Parathyroid adenoma (tissue), 2 donors: ENCODE measurements around the gene ERFE.

ENCODE experiments used
- H2AFZ ChIP-seq: fragments of 300-600 bp; sonication (generic); one replicate; pipeline ENCODE4 v1.7.0; 2017; ENCODE audit warnings: antibody characterized with exemption, mild to moderate bottlenecking
- H3K27ac ChIP-seq: fragments of 300-600 bp; sonication (generic); one replicate; pipeline ENCODE4 v1.7.0; 2017
- H3K27me3 ChIP-seq: fragments of 300-600 bp; sonication (generic); one replicate; pipeline ENCODE4 v1.7.0; 2017; ENCODE audit warnings: low read length; ENCODE audit not compliant: control insufficient read depth, insufficient read depth
- H3K36me3 ChIP-seq: fragments of 300-600 bp; sonication (generic); one replicate; pipeline ENCODE4 v1.7.0; 2017; ENCODE audit warnings: low read length; ENCODE audit not compliant: control insufficient read depth, insufficient read depth
- H3K4me1 ChIP-seq: fragments of 300-600 bp; sonication (generic); one replicate; pipeline ENCODE4 v1.7.0; 2017; ENCODE audit warnings: control low read depth
- H3K4me2 ChIP-seq: fragments of 300-600 bp; sonication (generic); one replicate; pipeline ENCODE4 v1.7.0; 2017; ENCODE audit warnings: low read length
- H3K4me3 ChIP-seq: fragments of 300-600 bp; sonication (generic); one replicate; pipeline ENCODE4 v1.7.0; 2017; ENCODE audit warnings: low read depth, low read length
- H3K79me2 ChIP-seq: fragments of 300-600 bp; sonication (generic); one replicate; pipeline ENCODE4 v1.7.0; 2017; ENCODE audit warnings: control low read depth
- H3K9ac ChIP-seq: fragments of 300-600 bp; sonication (generic); one replicate; pipeline ENCODE4 v1.7.0; 2017; ENCODE audit warnings: mild to moderate bottlenecking
- H3K9me3 ChIP-seq: fragments of 300-600 bp; sonication (generic); one replicate; pipeline ENCODE4 v1.7.0; 2017; ENCODE audit warnings: low read length; ENCODE audit not compliant: control insufficient read depth
- TF ChIP-seq, protein P1 (sequence below): fragments of 300-600 bp; sonication (generic); IDR thresholded peaks from one replicate; pipeline ENCODE4 v1.7.0; 2017; ENCODE audit warnings: antibody characterized with exemption, mild to moderate bottlenecking
- donor health status: primary hyperparathyroidism.

Gene ERFE

DNA sequence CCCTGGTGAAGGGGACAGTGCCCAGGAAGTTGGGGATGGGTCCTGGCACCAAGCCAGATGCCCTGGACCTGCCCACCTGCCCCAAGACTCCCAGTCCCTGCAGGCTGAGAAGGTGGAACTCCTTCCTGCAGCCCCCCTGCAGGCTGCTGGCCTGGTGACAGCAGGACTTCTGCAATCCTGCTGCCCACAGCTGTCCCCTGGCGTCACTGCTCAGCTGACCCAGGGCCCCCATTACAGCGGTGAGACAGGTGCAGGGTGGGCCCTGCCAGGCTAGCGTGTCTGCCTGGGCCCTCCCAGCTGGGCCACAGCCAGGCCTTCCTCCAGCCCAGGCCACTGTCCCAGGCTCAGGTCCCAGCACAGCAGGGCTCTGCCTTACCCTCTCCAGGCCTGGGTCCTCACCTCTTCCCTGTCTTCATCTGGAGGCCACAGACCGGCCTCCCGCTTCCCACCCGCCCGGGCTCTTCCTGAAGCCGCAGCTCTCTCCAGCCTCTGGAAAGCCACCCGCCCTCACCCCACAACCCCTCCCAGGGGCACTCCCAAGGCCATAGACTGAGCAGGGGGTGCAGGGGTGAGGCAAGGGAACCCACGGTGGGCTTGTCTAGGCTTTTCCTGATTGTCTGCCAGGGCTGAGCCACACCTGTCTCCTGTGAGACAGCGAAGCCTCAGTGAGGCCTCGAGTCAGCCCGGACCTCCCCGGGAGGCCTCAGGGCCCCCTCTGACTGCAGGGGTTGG lies 8.8 kb upstream of the ERFE start:
- Histone ChIP-seq H3K27me3 (no peaks in the 10 kb centered on the region), H3K36me3 (no peaks in the 10 kb centered on the region), H2AFZ (no peak overlapping the region), H3K4me1 (no peaks in the 10 kb centered on the region), H3K9ac (no peak overlapping the region), H3K79me2 (no peaks in the 10 kb centered on the region), H3K4me3 (no peak overlapping the region), H3K27ac (no peak overlapping the region), H3K9me3 (no peaks in the 10 kb centered on the region), H3K4me2 (no peak overlapping the region)
- TF ChIP-seq, protein P1, sequence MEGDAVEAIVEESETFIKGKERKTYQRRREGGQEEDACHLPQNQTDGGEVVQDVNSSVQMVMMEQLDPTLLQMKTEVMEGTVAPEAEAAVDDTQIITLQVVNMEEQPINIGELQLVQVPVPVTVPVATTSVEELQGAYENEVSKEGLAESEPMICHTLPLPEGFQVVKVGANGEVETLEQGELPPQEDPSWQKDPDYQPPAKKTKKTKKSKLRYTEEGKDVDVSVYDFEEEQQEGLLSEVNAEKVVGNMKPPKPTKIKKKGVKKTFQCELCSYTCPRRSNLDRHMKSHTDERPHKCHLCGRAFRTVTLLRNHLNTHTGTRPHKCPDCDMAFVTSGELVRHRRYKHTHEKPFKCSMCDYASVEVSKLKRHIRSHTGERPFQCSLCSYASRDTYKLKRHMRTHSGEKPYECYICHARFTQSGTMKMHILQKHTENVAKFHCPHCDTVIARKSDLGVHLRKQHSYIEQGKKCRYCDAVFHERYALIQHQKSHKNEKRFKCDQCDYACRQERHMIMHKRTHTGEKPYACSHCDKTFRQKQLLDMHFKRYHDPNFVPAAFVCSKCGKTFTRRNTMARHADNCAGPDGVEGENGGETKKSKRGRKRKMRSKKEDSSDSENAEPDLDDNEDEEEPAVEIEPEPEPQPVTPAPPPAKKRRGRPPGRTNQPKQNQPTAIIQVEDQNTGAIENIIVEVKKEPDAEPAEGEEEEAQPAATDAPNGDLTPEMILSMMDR: no peak

DNA sequence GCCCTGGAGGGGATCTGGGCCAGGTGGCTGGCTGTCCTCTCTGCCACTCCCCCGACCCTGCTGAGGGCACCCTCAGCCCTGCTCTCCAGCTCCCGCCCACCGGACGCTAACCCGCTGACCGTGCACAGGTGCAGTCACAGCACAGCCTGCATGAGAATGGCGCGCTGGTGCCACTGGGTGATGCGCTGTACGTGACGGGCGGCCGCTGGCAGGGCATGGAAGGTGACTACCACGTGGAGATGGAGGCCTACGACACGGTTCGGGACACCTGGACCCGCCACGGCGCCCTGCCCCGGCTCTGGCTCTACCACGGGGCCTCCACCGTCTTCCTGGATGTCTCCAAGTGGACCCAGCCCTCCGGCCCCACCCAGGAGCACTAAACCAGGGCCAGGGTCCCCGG lies 8.1 kb upstream of the ERFE start:
- Histone ChIP-seq H3K4me2 (no peak overlapping the region), H3K36me3 (no peaks in the 10 kb centered on the region), H3K79me2 (no peaks in the 10 kb centered on the region), H3K9ac (no peak overlapping the region), H3K9me3 (no peaks in the 10 kb centered on the region), H3K4me3 (no peak overlapping the region), H3K27me3 (no peaks in the 10 kb centered on the region), H3K4me1 (no peaks in the 10 kb centered on the region), H2AFZ (no peak overlapping the region), H3K27ac (no peak overlapping the region)
- TF ChIP-seq, protein P1: no peak

DNA sequence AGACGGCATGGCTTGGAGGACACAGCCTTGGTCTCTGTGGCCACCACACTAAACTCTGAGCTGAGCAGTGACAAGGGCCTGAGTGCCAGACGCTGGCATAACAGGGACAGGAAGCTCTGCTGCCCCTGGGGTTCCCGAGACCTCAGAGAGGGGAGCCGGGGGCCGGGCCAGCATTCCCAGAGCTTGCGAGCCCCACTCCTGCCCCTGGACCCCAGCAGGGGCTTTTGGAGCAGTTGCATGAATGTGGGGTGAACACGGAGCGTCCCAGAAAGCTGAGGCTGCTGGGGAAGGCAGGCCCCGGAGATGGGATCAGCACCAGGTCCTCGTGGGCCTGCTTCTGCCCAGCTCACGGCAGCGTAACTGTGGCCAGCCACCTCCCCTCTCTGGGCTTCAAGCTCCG lies 7.6 kb upstream of the ERFE start:
- Histone ChIP-seq H3K4me2 (no peak overlapping the region), H3K27me3 (no peaks in the 10 kb centered on the region), H2AFZ (no peak overlapping the region), H3K4me1 (no peaks in the 10 kb centered on the region), H3K9ac (no peak overlapping the region), H3K27ac (no peak overlapping the region), H3K4me3 (no peak overlapping the region), H3K9me3 (no peaks in the 10 kb centered on the region), H3K36me3 (no peaks in the 10 kb centered on the region), H3K79me2 (no peaks in the 10 kb centered on the region)
- TF ChIP-seq, protein P1: no peak

DNA sequence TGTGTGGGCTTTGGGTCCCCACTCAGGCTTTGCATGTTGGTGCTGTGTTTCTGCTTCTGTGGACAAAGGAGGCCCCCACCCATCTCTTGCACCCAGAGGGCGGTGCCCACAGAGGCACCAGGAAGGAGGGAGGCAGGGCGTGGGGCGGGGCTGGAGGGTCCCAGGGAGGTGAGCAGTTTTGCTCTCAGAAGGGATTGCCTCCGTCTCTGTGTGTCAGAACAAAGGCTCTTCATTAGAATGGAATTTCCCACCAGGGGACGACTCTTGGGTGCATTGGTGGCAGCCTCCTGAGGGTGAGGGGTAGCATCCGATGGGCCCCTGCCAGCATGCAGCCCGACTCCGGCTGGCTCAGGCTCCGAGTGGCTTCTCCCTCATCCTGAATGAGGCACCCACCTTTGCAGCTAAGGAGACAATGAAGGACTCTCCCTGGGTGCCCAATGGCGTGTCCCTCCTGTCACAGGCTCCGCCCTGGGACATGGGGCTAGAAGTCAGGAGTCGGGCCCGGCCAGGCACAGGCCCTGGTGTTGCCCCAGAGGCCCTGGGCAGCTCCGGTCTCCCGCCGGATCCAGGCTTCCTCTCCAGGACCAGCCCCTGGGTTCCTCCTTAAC lies 7.0 kb upstream of the ERFE start:
- Histone ChIP-seq H2AFZ (no peak overlapping the region), H3K4me2 (no peak overlapping the region), H3K4me3 (no peak overlapping the region), H3K36me3 (no peaks in the 10 kb centered on the region), H3K4me1 (no peaks in the 10 kb centered on the region), H3K27me3 (no peaks in the 10 kb centered on the region), H3K9ac (no peak overlapping the region), H3K27ac (no peak overlapping the region), H3K9me3 (no peaks in the 10 kb centered on the region), H3K79me2 (no peaks in the 10 kb centered on the region)
- TF ChIP-seq, protein P1: no peak
